ENCODE measurements around the gene NHLRC4. TPM values are rescaled to one million over a fixed set of nuclear protein-coding genes. Genes with fewer than 3 reads are reported as not detected.
"Not testable (repeated sequence)": the region's sequence is repeated elsewhere in the genome, so short reads cannot be mapped to it uniquely, and the experiment has no call there.

The NHLRC4 gene
- polyA plus RNA-seq, 2 of the 4 experiments (the other 2 are of a cell fraction), result 0.03 to 0.09 TPM

DNA sequence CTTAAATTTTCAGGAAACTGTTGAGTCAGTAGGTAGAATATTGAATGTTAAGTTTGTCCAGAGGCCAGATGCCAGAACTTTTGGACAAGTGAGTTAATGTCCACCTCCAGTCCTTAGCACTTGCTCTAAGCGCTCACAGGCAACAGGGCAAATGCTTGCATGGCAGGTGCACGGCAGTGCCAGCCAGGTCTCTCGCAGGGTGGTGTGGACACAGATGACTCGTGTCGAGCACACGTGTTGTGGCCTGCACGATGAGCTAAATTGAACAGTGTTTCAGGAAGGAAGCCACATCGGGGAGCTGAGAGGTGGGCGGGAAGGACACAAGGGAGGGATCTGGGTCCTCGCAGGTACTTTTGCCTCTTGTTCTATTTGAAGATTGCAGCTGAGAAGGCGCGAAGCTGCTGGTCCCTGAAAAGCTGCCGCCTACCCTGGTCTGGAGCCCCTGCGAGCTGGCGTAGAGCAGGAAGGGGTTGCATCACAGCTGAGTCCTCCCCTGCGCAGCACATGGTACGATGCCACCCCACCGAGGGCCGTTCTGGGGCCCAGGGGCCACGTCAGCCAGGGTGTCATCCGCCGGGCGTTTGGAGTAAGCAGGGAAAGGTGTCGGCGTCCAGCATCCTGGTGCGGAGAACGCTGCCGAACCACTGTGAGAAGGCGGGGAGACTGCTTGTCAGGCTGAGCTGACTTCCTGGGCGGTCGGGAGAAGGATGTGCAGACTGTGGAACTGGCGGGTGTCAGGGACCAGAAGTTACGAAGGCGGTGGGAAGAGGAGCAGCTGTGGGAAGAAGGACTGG, 29.3 kb downstream of the NHLRC4 start:
- Histone ChIP-seq H3K4me2 (no peak overlapping the region), H3K4me1 (peaks cover 14% of the 10 kb centered on the region), H3K9me3 (no peaks in the 10 kb centered on the region), H3K4me3 (no peak overlapping the region), H3K27ac (no peak overlapping the region)
- TF ChIP-seq BHLHE40 (IDR thresholded peaks at IDR 0.05; ENCODE audit: low read depth, low read length) (no peak), POLR2A (IDR thresholded peaks at IDR 0.05; ENCODE audit: low read length) (no peak), PHF8 (IDR thresholded peaks at IDR 0.05; ENCODE audit: borderline replicate concordance, low read depth) (no peak), HEYL (CRISPR knock-in tag; IDR thresholded peaks at IDR 0.05) (no peak), FOXS1 (CRISPR knock-in tag; IDR thresholded peaks at IDR 0.05) (no peak)
- TF ChIP-seq, protein P1, sequence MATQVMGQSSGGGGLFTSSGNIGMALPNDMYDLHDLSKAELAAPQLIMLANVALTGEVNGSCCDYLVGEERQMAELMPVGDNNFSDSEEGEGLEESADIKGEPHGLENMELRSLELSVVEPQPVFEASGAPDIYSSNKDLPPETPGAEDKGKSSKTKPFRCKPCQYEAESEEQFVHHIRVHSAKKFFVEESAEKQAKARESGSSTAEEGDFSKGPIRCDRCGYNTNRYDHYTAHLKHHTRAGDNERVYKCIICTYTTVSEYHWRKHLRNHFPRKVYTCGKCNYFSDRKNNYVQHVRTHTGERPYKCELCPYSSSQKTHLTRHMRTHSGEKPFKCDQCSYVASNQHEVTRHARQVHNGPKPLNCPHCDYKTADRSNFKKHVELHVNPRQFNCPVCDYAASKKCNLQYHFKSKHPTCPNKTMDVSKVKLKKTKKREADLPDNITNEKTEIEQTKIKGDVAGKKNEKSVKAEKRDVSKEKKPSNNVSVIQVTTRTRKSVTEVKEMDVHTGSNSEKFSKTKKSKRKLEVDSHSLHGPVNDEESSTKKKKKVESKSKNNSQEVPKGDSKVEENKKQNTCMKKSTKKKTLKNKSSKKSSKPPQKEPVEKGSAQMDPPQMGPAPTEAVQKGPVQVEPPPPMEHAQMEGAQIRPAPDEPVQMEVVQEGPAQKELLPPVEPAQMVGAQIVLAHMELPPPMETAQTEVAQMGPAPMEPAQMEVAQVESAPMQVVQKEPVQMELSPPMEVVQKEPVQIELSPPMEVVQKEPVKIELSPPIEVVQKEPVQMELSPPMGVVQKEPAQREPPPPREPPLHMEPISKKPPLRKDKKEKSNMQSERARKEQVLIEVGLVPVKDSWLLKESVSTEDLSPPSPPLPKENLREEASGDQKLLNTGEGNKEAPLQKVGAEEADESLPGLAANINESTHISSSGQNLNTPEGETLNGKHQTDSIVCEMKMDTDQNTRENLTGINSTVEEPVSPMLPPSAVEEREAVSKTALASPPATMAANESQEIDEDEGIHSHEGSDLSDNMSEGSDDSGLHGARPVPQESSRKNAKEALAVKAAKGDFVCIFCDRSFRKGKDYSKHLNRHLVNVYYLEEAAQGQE (IDR thresholded peaks at IDR 0.05), result no peak
- no peak for DNase-seq (ENCODE audit: low read depth in 1 of 2, low spot score in 1 of 2)
- CTCF ChIA-PET, result interaction anchor here (2.8 kb wide), 1 partner anchor 13 kb away, joined by 12 read pairs; no protein-coding TSS in a partner anchor
- ATAC-seq, result no peak
- 95% methylated on average over 34 of the region's 34 CpGs for WGBS (ENCODE audit: missing lambda C conversion rate)
- no peak for FAIRE-seq
- POLR2A ChIA-PET, result no interaction called here

DNA sequence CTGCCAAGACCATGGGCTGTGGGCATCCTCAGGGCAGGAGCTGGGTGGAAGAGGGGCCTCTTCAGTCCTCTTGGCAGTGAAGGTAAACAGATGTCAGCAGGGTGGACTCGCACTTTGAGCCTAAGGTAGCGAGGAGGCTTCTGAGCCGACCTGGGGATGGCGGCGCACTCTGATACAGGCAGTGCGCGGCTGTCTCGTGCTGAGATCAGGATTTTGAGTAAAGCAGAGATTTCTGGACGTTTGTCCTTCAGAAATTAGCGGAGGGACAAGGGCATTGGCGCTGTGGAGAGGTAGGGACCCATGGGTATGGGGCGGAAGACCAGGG, 29.9 kb downstream of the NHLRC4 start:
- no peak overlapping the region for H3K4me2 ChIP-seq
- peaks cover 12% of the 10 kb centered on the region for H3K4me1 ChIP-seq
- no peaks in the 10 kb centered on the region for H3K9me3 ChIP-seq
- no peak overlapping the region for H3K4me3 ChIP-seq
- no peak for DNase-seq (ENCODE audit: low read depth in 1 of 2, low spot score in 1 of 2)
- 95% methylated on average over 12 of the region's 12 CpGs for WGBS (ENCODE audit: missing lambda C conversion rate)
- FAIRE-seq, result no peak
- TF ChIP-seq CBX2 (IDR thresholded peaks at IDR 0.05; ENCODE audit: borderline replicate concordance, low read depth) (no peak), ESRRA (IDR thresholded peaks at IDR 0.05; ENCODE audit: borderline replicate concordance, low read length) (no peak), ZSCAN20 (CRISPR knock-in tag; IDR thresholded peaks at IDR 0.05) (no peak), CHD4 (IDR thresholded peaks at IDR 0.05; ENCODE audit: borderline replicate concordance) (no peak), NPAS2 (CRISPR knock-in tag; IDR thresholded peaks at IDR 0.05; ENCODE audit: borderline replicate concordance) (no peak), JUNB (IDR thresholded peaks at IDR 0.05) (no peak), HOXB13 (CRISPR knock-in tag; IDR thresholded peaks at IDR 0.05; ENCODE audit: low read depth) (no peak), ZC3H11A (IDR thresholded peaks at IDR 0.05) (no peak), CHD2 (IDR thresholded peaks at IDR 0.05; ENCODE audit: low read length, partially characterized antibody) (no peak), HEYL (CRISPR knock-in tag; IDR thresholded peaks at IDR 0.05) (no peak), TFCP2L1 (CRISPR knock-in tag; IDR thresholded peaks at IDR 0.05) (no peak)
- TF ChIP-seq, protein P1 (IDR thresholded peaks at IDR 0.05), result no peak
- TF ChIP-seq, protein P2, sequence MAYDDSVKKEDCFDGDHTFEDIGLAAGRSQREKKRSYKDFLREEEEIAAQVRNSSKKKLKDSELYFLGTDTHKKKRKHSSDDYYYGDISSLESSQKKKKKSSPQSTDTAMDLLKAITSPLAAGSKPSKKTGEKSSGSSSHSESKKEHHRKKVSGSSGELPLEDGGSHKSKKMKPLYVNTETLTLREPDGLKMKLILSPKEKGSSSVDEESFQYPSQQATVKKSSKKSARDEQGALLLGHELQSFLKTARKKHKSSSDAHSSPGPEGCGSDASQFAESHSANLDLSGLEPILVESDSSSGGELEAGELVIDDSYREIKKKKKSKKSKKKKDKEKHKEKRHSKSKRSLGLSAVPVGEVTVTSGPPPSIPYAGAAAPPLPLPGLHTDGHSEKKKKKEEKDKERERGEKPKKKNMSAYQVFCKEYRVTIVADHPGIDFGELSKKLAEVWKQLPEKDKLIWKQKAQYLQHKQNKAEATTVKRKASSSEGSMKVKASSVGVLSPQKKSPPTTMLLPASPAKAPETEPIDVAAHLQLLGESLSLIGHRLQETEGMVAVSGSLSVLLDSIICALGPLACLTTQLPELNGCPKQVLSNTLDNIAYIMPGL (CRISPR knock-in tag; IDR thresholded peaks at IDR 0.05; ENCODE audit: borderline replicate concordance), result no peak
- TF ChIP-seq, protein P3, sequence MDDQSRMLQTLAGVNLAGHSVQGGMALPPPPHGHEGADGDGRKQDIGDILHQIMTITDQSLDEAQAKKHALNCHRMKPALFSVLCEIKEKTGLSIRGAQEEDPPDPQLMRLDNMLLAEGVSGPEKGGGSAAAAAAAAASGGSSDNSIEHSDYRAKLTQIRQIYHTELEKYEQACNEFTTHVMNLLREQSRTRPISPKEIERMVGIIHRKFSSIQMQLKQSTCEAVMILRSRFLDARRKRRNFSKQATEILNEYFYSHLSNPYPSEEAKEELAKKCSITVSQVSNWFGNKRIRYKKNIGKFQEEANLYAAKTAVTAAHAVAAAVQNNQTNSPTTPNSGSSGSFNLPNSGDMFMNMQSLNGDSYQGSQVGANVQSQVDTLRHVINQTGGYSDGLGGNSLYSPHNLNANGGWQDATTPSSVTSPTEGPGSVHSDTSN (IDR thresholded peaks at IDR 0.05), result no peak
- TF ChIP-seq, protein P4, sequence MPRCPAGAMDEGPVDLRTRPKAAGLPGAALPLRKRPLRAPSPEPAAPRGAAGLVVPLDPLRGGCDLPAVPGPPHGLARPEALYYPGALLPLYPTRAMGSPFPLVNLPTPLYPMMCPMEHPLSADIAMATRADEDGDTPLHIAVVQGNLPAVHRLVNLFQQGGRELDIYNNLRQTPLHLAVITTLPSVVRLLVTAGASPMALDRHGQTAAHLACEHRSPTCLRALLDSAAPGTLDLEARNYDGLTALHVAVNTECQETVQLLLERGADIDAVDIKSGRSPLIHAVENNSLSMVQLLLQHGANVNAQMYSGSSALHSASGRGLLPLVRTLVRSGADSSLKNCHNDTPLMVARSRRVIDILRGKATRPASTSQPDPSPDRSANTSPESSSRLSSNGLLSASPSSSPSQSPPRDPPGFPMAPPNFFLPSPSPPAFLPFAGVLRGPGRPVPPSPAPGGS (IDR thresholded peaks at IDR 0.05), result no peak
- TF ChIP-seq, protein P5, sequence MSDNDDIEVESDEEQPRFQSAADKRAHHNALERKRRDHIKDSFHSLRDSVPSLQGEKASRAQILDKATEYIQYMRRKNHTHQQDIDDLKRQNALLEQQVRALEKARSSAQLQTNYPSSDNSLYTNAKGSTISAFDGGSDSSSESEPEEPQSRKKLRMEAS (IDR thresholded peaks at IDR 0.05), result no peak
- H3K27ac ChIP-seq, result no peak overlapping the region
- ChIA-PET CTCF (interaction anchor here (2.8 kb wide), 1 partner anchor 14 kb away, joined by 12 read pairs; no protein-coding TSS in a partner anchor), POLR2A (no interaction called here)
- no peak for ATAC-seq

DNA sequence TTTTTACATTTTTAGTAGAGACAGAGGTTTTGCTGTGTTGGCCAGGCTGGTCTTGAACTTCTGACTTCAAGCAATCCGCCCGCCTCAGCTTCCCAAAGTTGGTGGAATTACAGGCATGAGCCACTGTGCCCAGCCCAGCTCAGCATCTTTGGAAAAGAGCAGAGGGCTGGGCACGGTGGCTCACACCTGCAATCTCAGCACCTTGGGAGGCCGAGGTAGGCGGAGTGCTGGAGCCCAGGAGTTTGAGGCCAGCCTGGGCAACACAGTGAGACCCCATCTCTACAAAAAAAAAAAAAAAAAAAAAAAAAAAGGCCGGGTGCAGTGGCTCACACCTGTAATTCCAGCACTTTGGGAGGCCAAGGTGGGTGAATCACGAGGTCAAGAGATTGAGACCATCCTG, 30.9 kb downstream of the NHLRC4 start:
- ATAC-seq; H3K9me3 ChIP-seq; H3K4me3 ChIP-seq; POLR2A ChIA-PET; H3K4me2 ChIP-seq; FAIRE-seq; DNase-seq (ENCODE audit: low read depth in 1 of 2, low spot score in 1 of 2); H3K27ac ChIP-seq: not testable (repeated sequence)
- 94% methylated on average over 6 of the region's 7 CpGs for WGBS (ENCODE audit: missing lambda C conversion rate)
- CTCF ChIA-PET, result interaction anchor here (1.3 kb wide), 1 partner anchor 29 kb away, joined by 3 read pairs; no protein-coding TSS in a partner anchor
- H3K4me1 ChIP-seq, result peaks cover 12% of the 10 kb centered on the region
